ENCODE results near the gene ARHGEF2.
A peak's percentile ranks its signal among the peaks of the same experiment; 100 is the strongest.
"Not testable (repeated sequence)": the region's sequence is repeated elsewhere in the genome, so short reads cannot be mapped to it uniquely, and the experiment has no call there.

The ARHGEF2 gene

GRCh38 chr1:155931332-155932038, 46.9 kb downstream of the ARHGEF2 start:
- H3K4me3 ChIP-seq (ENCODE audit: low read length): no peak overlapping the region
- no peak for DNase-seq (ENCODE audit: low read depth, low spot score)
- no peak overlapping the region for H3K27ac ChIP-seq (ENCODE audit: low read length)
- WGBS (ENCODE audit: insufficient coverage, insufficient read length): 100% methylated on average over 1 of the region's 7 CpGs
- peaks cover 18% of the 10 kb centered on the region for H3K36me3 ChIP-seq (ENCODE audit: control insufficient read depth, insufficient read depth, low read length)
- no peaks in the 10 kb centered on the region for H3K9me3 ChIP-seq (ENCODE audit: control insufficient read depth, insufficient read depth, low read length)
- no peaks in the 10 kb centered on the region for H3K27me3 ChIP-seq (ENCODE audit: control insufficient read depth, insufficient read depth, low read length)
- no peaks in the 10 kb centered on the region for H3K4me1 ChIP-seq (ENCODE audit: control insufficient read depth, insufficient read depth, low read length)

DNA sequence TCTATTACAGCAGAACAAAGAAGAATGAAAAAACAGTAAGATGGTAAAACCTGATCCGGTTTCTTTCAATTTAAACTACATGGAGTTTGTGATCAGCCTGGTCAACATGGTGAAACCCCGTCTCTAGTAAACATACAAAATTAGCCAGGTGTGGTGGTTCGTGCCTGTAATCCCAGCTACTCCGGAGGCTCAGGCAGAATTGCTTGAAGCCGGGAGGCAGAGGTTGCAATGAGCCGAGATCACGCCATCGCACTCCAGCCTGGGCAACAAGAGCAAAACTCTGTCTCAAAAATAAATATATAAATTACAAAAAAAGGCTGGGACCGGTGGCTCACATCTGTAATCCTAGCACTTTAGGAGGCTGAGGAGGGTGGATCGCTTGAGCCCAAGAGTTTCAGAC, 47.6 kb downstream of the ARHGEF2 start:
- H3K4me1 ChIP-seq (ENCODE audit: control insufficient read depth, insufficient read depth, low read length); H3K9me3 ChIP-seq (ENCODE audit: control insufficient read depth, insufficient read depth, low read length); H3K27ac ChIP-seq (ENCODE audit: low read length); DNase-seq (ENCODE audit: low read depth, low spot score); H3K4me3 ChIP-seq (ENCODE audit: low read length); H3K27me3 ChIP-seq (ENCODE audit: control insufficient read depth, insufficient read depth, low read length): not testable (repeated sequence)
- peaks cover 23% of the 10 kb centered on the region for H3K36me3 ChIP-seq (ENCODE audit: control insufficient read depth, insufficient read depth, low read length)
- no CpG with 5 or more reads among the region's 10 CpGs for WGBS (ENCODE audit: insufficient coverage, insufficient read length)

- WGBS (ENCODE audit: insufficient coverage, insufficient read length): no CpG with 5 or more reads among the region's 5 CpGs
- H3K4me1 ChIP-seq (ENCODE audit: control insufficient read depth, insufficient read depth, low read length): no peaks in the 10 kb centered on the region
- H3K36me3 ChIP-seq (ENCODE audit: control insufficient read depth, insufficient read depth, low read length): peaks cover 29% of the 10 kb centered on the region
- no peak overlapping the region for H3K27ac ChIP-seq (ENCODE audit: low read length)
- H3K27me3 ChIP-seq (ENCODE audit: control insufficient read depth, insufficient read depth, low read length): no peaks in the 10 kb centered on the region
- H3K4me3 ChIP-seq (ENCODE audit: low read length): no peak overlapping the region
- no peak for DNase-seq (ENCODE audit: low read depth, low spot score)
- no peaks in the 10 kb centered on the region for H3K9me3 ChIP-seq (ENCODE audit: control insufficient read depth, insufficient read depth, low read length)
These were observed 49.3 kb downstream of the ARHGEF2 start for GRCh38 chr1:155929057-155929456.

DNA sequence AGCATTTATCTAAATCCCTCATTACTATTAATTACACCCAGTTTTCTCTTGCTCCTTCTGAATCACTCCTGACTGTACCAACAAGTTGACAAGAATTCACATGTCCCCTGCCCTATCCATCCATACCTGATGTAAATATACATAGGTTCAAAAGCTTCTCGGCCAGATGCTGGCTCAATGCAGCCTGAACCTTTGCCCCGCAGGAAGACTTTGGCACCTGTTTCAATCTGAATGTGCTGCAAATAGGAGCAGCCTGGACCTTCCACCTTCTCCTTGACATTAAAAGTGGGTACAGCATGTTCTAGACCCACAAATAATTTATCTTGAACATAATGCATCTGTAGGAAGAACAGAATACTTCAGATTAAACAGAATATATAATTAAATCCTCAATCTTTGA, 52.8 kb downstream of the ARHGEF2 start:
- DNase-seq (ENCODE audit: low read depth, low spot score): no peak
- no CpG with 5 or more reads among the region's 2 CpGs for WGBS (ENCODE audit: insufficient coverage, insufficient read length)

GRCh38 chr1:155920717-155921116, 57.6 kb downstream of the ARHGEF2 start:
- no peaks in the 10 kb centered on the region for H3K9me3 ChIP-seq (ENCODE audit: control insufficient read depth, insufficient read depth, low read length)
- WGBS (ENCODE audit: insufficient coverage, insufficient read length): no CpG with 5 or more reads among the region's 3 CpGs
- no peak for DNase-seq (ENCODE audit: low read depth, low spot score)
- peaks cover 34% of the 10 kb centered on the region; the same call in 1 of the 2 replicates for H3K36me3 ChIP-seq (ENCODE audit: control insufficient read depth, insufficient read depth, low read length)
- no peaks in the 10 kb centered on the region for H3K4me1 ChIP-seq (ENCODE audit: control insufficient read depth, insufficient read depth, low read length)
- no peak overlapping the region for H3K27ac ChIP-seq (ENCODE audit: low read length)
- no peak overlapping the region for H3K4me3 ChIP-seq (ENCODE audit: low read length)
- H3K27me3 ChIP-seq (ENCODE audit: control insufficient read depth, insufficient read depth, low read length): no peaks in the 10 kb centered on the region

More for the DNA sequence above, 52.8 kb downstream of the ARHGEF2 start:
- H3K36me3 ChIP-seq (ENCODE audit: control insufficient read depth, insufficient read depth, low read length): peaks cover 43% of the 10 kb centered on the region
- no peaks in the 10 kb centered on the region for H3K9me3 ChIP-seq (ENCODE audit: control insufficient read depth, insufficient read depth, low read length)
- H3K27ac ChIP-seq (ENCODE audit: low read length): no peak overlapping the region
- H3K27me3 ChIP-seq (ENCODE audit: control insufficient read depth, insufficient read depth, low read length): no peaks in the 10 kb centered on the region
- H3K4me1 ChIP-seq (ENCODE audit: control insufficient read depth, insufficient read depth, low read length): no peaks in the 10 kb centered on the region
- H3K4me3 ChIP-seq (ENCODE audit: low read length): no peak overlapping the region

DNA sequence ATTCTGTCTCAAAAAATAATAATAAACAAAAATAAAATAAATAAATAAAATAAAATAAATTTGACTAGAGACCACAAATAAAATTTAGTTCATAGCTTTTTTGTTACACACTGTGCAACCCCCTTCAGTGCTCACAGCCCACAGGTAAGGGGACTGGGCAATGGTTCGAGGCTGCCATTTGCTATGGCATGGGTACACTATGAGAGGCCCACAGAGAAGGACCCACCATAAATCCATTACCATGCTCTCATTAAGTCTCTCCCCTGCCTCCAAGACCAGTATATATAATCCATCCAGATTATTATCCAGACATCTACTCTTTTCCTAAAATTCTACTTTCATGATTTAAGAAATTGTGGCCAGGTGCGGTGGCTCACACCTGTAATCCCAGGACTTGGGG, 58.5 kb downstream of the ARHGEF2 start:
- H3K4me3 ChIP-seq (ENCODE audit: low read length): no peak overlapping the region
- H3K36me3 ChIP-seq (ENCODE audit: control insufficient read depth, insufficient read depth, low read length): peaks cover 34% of the 10 kb centered on the region
- no peaks in the 10 kb centered on the region for H3K27me3 ChIP-seq (ENCODE audit: control insufficient read depth, insufficient read depth, low read length)
- H3K4me1 ChIP-seq (ENCODE audit: control insufficient read depth, insufficient read depth, low read length): no peaks in the 10 kb centered on the region
- WGBS (ENCODE audit: insufficient coverage, insufficient read length): no CpG with 5 or more reads among the region's 2 CpGs
- H3K9me3 ChIP-seq (ENCODE audit: control insufficient read depth, insufficient read depth, low read length): no peaks in the 10 kb centered on the region
- no peak overlapping the region for H3K27ac ChIP-seq (ENCODE audit: low read length)
- DNase-seq (ENCODE audit: low read depth, low spot score): no peak

DNA sequence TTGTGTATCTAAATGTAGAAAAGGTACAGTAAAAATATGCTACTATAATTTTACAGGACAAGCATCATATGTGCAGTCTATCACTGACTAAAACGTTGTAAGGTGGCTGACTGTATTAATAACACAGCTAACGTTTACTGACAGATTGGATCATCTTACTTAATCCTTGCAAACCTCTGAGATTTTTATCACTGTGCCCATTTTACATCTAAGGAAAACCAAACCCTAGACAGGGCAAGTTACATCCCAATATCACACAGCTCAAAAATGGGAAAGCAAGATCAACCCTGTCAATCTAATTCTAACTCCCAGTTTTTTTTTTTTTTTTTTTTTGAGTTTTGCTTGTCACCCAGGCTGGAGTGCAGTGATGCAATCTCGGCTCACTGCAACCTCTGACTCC, 59.7 kb downstream of the ARHGEF2 start:
- no CpG with 5 or more reads among the region's 3 CpGs for WGBS (ENCODE audit: insufficient coverage, insufficient read length)
- H3K36me3 ChIP-seq (ENCODE audit: control insufficient read depth, insufficient read depth, low read length): peaks cover 37% of the 10 kb centered on the region
- H3K27ac ChIP-seq (ENCODE audit: low read length): no peak overlapping the region
- H3K4me3 ChIP-seq (ENCODE audit: low read length): no peak overlapping the region
- no peaks in the 10 kb centered on the region for H3K27me3 ChIP-seq (ENCODE audit: control insufficient read depth, insufficient read depth, low read length)
- no peaks in the 10 kb centered on the region for H3K4me1 ChIP-seq (ENCODE audit: control insufficient read depth, insufficient read depth, low read length)
- DNase-seq (ENCODE audit: low read depth, low spot score): no peak
- no peaks in the 10 kb centered on the region for H3K9me3 ChIP-seq (ENCODE audit: control insufficient read depth, insufficient read depth, low read length)

DNA sequence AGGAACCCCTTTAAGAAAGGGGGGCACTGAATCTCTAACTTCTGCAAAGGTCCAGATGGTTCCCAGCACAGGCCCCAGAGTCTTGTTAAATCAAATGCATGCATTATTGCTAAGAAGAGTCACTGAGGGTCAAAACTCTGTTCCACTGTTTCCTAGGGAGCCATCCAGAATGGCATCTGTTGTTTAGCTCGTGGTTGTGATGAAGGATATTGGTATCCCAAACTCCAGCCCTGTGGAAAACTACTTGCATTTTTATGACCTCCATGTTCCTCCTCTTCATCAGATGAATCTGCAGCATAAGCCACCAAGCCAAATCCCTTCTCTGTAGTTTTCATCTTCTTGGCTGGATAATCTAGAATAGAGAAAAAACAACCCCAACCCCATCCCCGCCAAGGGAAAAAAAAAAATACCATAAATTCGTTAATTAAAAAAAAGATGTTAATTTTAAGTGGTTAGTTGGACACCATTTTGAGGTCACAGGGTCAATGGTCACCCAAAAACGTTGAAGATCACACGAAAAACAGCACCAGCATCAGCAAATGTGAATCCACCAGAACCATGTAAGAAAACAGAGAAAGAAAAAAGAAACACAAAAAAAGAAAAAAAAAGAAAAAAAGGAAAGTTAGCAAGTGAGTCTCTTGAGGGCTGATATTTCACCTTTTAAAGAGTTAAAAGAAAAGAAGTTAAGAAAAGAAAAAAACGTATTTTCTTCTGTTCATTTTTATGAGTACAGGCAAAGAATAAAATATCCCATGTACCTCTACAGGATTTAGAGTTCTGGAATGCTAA, 64.2 kb downstream of the ARHGEF2 start:
- WGBS (ENCODE audit: insufficient coverage, insufficient read length): no CpG with 5 or more reads among the region's 6 CpGs
- no peak overlapping the region for H3K27ac ChIP-seq (ENCODE audit: low read length)
- peaks cover 19% of the 10 kb centered on the region for H3K36me3 ChIP-seq (ENCODE audit: control insufficient read depth, insufficient read depth, low read length)

DNA sequence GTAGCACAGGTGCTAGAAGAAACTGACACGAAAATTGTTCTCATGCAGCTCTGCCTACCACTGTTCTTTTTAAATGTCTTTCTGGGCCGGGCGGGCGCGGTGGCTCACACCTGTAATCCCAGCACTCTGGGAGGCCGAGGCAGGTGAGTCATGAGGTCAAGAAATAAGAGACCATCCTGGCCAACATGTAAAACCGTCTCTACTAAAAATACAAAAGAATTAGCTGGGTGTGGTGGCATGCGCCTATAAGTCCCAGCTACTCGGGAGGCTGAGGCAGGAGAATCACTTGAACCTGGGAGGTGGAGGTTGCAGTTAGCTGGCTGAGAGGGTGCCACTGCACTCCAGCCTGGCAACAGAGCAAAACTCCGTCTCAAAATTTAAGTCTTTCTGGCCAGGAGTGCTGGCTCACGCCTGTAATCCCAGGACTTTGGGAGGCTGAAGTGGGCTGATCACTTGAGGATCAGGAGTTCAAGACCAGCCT, 66.3 kb downstream of the ARHGEF2 start:
- WGBS (ENCODE audit: insufficient coverage, insufficient read length): no CpG with 5 or more reads among the region's 11 CpGs
- Histone ChIP-seq H3K36me3 (ENCODE audit: control insufficient read depth, insufficient read depth, low read length) (peaks cover 14% of the 10 kb centered on the region), H3K27ac (ENCODE audit: low read length) (no peak overlapping the region), H3K9me3 (ENCODE audit: control insufficient read depth, insufficient read depth, low read length) (no peaks in the 10 kb centered on the region), H3K4me3 (ENCODE audit: low read length) (no peak overlapping the region), H3K27me3 (ENCODE audit: control insufficient read depth, insufficient read depth, low read length) (no peaks in the 10 kb centered on the region), H3K4me1 (ENCODE audit: control insufficient read depth, insufficient read depth, low read length) (no peaks in the 10 kb centered on the region)
- no peak for DNase-seq (ENCODE audit: low read depth, low spot score)

More for the DNA sequence above, 64.2 kb downstream of the ARHGEF2 start:
- no peak for DNase-seq (ENCODE audit: low read depth, low spot score)
- Histone ChIP-seq H3K9me3 (ENCODE audit: control insufficient read depth, insufficient read depth, low read length) (no peaks in the 10 kb centered on the region), H3K27me3 (ENCODE audit: control insufficient read depth, insufficient read depth, low read length) (no peaks in the 10 kb centered on the region), H3K4me1 (ENCODE audit: control insufficient read depth, insufficient read depth, low read length) (no peaks in the 10 kb centered on the region), H3K4me3 (ENCODE audit: low read length) (no peak overlapping the region)

DNA sequence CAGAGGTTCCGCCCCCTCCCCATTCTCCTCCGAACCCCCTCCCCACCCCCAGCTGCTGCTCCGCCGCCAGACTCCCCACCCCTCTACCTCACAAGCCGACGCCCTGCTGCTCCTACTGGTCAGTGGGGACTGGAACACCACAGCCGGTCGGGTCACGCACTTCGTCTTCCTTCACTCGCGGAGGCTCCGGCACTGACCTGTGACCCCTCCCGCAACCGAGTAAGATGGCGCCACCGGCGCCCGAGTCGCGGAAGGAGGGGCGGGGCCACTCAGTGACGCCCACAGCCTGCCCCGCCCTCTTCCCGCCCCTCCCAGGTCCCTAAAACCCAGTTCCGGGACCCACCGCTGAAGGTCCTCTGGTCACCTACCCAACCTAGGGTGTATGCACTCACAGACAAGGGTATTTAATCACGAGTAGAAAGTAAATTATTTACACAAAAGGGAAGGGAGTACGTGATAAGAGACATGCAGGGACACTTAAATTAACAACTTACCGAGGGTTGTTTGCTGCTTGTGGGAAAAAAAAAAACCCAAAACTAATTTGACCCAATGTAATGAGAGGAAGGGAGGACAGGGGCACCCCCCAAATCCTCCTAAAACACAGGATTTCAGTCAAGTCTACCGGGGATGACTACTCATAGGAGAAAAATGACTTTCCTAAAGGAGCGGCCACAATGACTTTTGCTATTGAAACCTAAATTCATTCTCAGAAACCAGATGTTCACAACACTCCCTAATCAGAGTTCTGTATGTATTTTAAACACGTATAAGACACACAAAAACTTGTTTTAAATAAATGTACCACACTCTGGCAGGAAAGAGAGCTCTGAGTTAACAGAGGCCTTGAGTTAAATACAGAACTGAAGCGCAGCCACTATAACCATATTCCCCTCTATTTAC, 66.9 kb downstream of the ARHGEF2 start, which contains the start of gene RIT1:
TSS of gene RIT1 (minus strand) at position 194 of the 900 bp plus-strand sequence. CDS start 588 bp downstream, outside the sequence.
- no CpG with 5 or more reads among the region's 34 CpGs for WGBS (ENCODE audit: insufficient coverage, insufficient read length)
- Histone ChIP-seq H3K4me3 (ENCODE audit: low read length) (peak within 1 kb of the TSS; percentile 98), H3K27ac (ENCODE audit: low read length) (no peak within 1 kb of the TSS), H3K36me3 (ENCODE audit: control insufficient read depth, insufficient read depth, low read length) (peaks cover 14% of the 10 kb centered on the region), H3K4me1 (ENCODE audit: control insufficient read depth, insufficient read depth, low read length) (no peaks in the 10 kb centered on the region), H3K27me3 (ENCODE audit: control insufficient read depth, insufficient read depth, low read length) (no peaks in the 10 kb centered on the region), H3K9me3 (ENCODE audit: control insufficient read depth, insufficient read depth, low read length) (no peaks in the 10 kb centered on the region)
- peak; percentile 63 for DNase-seq (ENCODE audit: low read depth, low spot score)
